Panc1 (cell line): ENCODE measurements around the gene PTPA. TPM values are rescaled to one million over a fixed set of nuclear protein-coding genes. Genes with fewer than 3 reads are reported as not detected.

ENCODE experiments used
- ATAC-seq: fragments of 200-7000 bp; cut with Tn5 transposase; 2 replicates; pipeline ENCODE4 v1.9.1; 2020; ENCODE audit warnings: mild to moderate bottlenecking, moderate library complexity
- BruUV-seq: library from RNA; stranded (reverse); fragments of 400-500 nt; replicated peaks from 2 replicates; lab custom pipeline; 2021; lab: Mats Ljungman, UMichigan
- CTCF ChIA-PET: fragments of 300-600 bp; sonication (Branson Sonifier 250); formaldehyde crosslinking; loops from one replicate; lab custom pipeline; 2022; ENCODE audit warnings: antibody characterized with exemption; lab: Charles Lee
- POLR2A ChIA-PET: fragments of 300-600 bp; sonication (Branson Sonifier 250); formaldehyde crosslinking; loops from one replicate; lab custom pipeline; 2022; ENCODE audit warnings: antibody characterized with exemption; lab: Charles Lee
- DNase-seq: peaks from one replicate; pipeline ENCODE4 v3.0.0-alpha.2; 2010; ENCODE audit warnings: low read depth, low spot score
- H3K27ac ChIP-seq: 2 replicates; pipeline ENCODE4 v1.5.1; 2011; ENCODE audit warnings: mild to moderate bottlenecking, low read length, inconsistent platforms
- H3K27me3 ChIP-seq: fragments of 200-500 bp; sonication (Bioruptor generic); 2 replicates; pipeline ENCODE4 v1.6.0; 2014; ENCODE audit warnings: low read length, inconsistent platforms; ENCODE audit not compliant: control insufficient read depth, insufficient read depth
- H3K36me3 ChIP-seq: fragments of 200-500 bp; sonication (Bioruptor generic); 2 replicates; pipeline ENCODE4 v1.5.1; 2014; ENCODE audit warnings: inconsistent platforms, mild to moderate bottlenecking, low read length, moderate library complexity; ENCODE audit not compliant: control insufficient read depth, insufficient read depth
- H3K4me1 ChIP-seq: 2 replicates; pipeline ENCODE4 v1.5.1; 2011; ENCODE audit warnings: inconsistent platforms, mild to moderate bottlenecking, low read length, moderate library complexity; ENCODE audit not compliant: control insufficient read depth, insufficient read depth
- H3K4me3 ChIP-seq, 2 experiments: 2 replicates each; pipeline ENCODE4 v1.5.1; 2011 to 2012; ENCODE audit warnings: low read depth in 2 of 2, low read length in 2 of 2, mild to moderate bottlenecking in 2 of 2, inconsistent platforms in 1 of 2, moderate library complexity in 1 of 2
- H3K9me3 ChIP-seq: fragments of 200-500 bp; sonication (Bioruptor generic); 2 replicates; pipeline ENCODE4 v1.5.1; 2014; ENCODE audit warnings: low read depth, mild to moderate bottlenecking, inconsistent platforms, low read length, moderate library complexity; ENCODE audit not compliant: control insufficient read depth, insufficient read depth
- POLR2AphosphoS5 ChIP-seq: IDR thresholded peaks from 2 replicates; pipeline ENCODE4 v1.6.1; 2012; ENCODE audit warnings: mild to moderate bottlenecking, low read depth, low read length, moderate library complexity
- SIN3A ChIP-seq: IDR thresholded peaks from 2 replicates; pipeline ENCODE4 v1.6.1; 2012; ENCODE audit warnings: low read depth, mild to moderate bottlenecking, low read length, moderate library complexity, borderline replicate concordance; ENCODE audit not compliant: insufficient read depth
- TCF7L2 ChIP-seq: IDR thresholded peaks from 2 replicates; pipeline ENCODE4 v1.6.1; 2011; ENCODE audit warnings: mild to moderate bottlenecking, low read depth, low read length, inconsistent platforms
- in situ Hi-C: cut with HindIII; loops from 2 replicates; pipeline ENCODE4 v1.10.0; 2016; ENCODE audit warnings: low sequenced_read_pairs, low pct_unique_long_range_greater_than_20kb
- intact Hi-C: fragments of 100-400 bp; cut with micrococcal nuclease; formaldehyde crosslinking; loops from one replicate; pipeline ENCODE4 v1.10.0; 2022; ENCODE audit not compliant: unreplicated experiment
- total RNA-seq: library from RNA; stranded (reverse); gene quantifications from one replicate; pipeline ENCODE4 v1.2.1, GENCODE V29; 2021; ENCODE audit not compliant: unreplicated experiment
- TF ChIP-seq, protein P1 (sequence below): fragments of 450-650 bp; IDR thresholded peaks from 2 replicates; pipeline ENCODE4 v1.5.1; 2017; ENCODE audit warnings: mild to moderate bottlenecking
- TF ChIP-seq, protein P2 (sequence below), 2 experiments: IDR thresholded peaks; 2 replicates each; pipeline ENCODE4 v1.6.1; 2011 to 2012; ENCODE audit warnings: low read depth in 2 of 2, control low read depth in 1 of 2, low read length in 1 of 2, mild to moderate bottlenecking in 1 of 2, moderate library complexity in 1 of 2; ENCODE audit not compliant: insufficient read depth in 1 of 2

The PTPA gene
- total RNA-seq, 1 experiment from 2014 or later = 114 TPM

DNA sequence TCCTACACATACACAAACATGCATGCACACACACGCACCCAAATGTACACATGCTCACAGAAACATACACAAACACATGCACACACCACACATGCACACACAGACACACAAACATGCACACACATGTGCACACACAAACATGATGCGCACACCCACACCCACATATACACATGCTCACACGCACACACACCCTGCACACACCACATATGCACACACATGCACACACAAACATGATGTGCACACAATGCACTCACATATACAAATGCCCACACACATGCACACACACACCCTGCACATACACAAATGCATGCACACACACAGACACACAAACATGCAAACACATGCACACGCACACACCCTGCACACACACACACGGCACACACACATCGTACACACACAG is 74.2 kb downstream of the PTPA start:
- H3K36me3 ChIP-seq = no peaks in the 10 kb centered on the region
- H3K9me3 ChIP-seq = no peaks in the 10 kb centered on the region
- CTCF ChIA-PET = interaction anchor here (1.2 kb wide), 1 partner anchor 11 kb away, joined by 3 read pairs; no protein-coding TSS in a partner anchor
- BruUV-seq = no TSS peak
- H3K4me3 ChIP-seq = no peak overlapping the region
- DNase-seq (no peak), ATAC-seq (no peak)
- TF ChIP-seq, protein P1, sequence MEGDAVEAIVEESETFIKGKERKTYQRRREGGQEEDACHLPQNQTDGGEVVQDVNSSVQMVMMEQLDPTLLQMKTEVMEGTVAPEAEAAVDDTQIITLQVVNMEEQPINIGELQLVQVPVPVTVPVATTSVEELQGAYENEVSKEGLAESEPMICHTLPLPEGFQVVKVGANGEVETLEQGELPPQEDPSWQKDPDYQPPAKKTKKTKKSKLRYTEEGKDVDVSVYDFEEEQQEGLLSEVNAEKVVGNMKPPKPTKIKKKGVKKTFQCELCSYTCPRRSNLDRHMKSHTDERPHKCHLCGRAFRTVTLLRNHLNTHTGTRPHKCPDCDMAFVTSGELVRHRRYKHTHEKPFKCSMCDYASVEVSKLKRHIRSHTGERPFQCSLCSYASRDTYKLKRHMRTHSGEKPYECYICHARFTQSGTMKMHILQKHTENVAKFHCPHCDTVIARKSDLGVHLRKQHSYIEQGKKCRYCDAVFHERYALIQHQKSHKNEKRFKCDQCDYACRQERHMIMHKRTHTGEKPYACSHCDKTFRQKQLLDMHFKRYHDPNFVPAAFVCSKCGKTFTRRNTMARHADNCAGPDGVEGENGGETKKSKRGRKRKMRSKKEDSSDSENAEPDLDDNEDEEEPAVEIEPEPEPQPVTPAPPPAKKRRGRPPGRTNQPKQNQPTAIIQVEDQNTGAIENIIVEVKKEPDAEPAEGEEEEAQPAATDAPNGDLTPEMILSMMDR = no peak
- TF ChIP-seq, protein P2, sequence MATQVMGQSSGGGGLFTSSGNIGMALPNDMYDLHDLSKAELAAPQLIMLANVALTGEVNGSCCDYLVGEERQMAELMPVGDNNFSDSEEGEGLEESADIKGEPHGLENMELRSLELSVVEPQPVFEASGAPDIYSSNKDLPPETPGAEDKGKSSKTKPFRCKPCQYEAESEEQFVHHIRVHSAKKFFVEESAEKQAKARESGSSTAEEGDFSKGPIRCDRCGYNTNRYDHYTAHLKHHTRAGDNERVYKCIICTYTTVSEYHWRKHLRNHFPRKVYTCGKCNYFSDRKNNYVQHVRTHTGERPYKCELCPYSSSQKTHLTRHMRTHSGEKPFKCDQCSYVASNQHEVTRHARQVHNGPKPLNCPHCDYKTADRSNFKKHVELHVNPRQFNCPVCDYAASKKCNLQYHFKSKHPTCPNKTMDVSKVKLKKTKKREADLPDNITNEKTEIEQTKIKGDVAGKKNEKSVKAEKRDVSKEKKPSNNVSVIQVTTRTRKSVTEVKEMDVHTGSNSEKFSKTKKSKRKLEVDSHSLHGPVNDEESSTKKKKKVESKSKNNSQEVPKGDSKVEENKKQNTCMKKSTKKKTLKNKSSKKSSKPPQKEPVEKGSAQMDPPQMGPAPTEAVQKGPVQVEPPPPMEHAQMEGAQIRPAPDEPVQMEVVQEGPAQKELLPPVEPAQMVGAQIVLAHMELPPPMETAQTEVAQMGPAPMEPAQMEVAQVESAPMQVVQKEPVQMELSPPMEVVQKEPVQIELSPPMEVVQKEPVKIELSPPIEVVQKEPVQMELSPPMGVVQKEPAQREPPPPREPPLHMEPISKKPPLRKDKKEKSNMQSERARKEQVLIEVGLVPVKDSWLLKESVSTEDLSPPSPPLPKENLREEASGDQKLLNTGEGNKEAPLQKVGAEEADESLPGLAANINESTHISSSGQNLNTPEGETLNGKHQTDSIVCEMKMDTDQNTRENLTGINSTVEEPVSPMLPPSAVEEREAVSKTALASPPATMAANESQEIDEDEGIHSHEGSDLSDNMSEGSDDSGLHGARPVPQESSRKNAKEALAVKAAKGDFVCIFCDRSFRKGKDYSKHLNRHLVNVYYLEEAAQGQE (IDR thresholded peaks at IDR 0.05; ENCODE audit: insufficient read depth in 1 of 2, low read depth in 2 of 2, low read length in 1 of 2) = no peak
- TF ChIP-seq TCF7L2 (no peak), SIN3A (no peak), POLR2AphosphoS5 (no peak)
- POLR2A ChIA-PET = no interaction called here
- no peaks in the 10 kb centered on the region for H3K27me3 ChIP-seq
- H3K4me1 ChIP-seq = 0 out of 2 replicates have a peak, but pooled peaks cover 6% of the 10 kb centered on the region
- H3K27ac ChIP-seq = no peak overlapping the region
- in situ Hi-C loops (no loop called here), intact Hi-C loops (no loop called here)

DNA sequence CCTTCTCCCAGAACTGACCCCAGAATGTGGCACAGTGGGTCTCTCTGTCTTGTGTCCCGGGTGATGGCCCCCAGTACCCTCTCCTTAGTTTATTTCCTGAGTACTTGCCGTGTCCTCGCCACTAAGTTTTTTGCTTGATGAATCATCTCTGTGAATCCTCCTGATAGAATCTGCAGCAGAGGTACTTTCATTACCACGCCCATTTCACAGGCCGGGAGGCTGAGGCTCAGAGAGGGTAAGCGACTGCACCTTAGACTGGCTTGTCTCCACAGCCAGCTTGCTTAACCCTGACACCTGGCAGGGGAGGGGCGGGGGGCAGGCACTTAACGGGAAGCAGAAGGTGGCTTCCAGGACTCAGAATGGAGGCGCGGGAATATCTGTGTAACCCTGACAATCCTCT is 74.8 kb downstream of the PTPA start:
- no peak for ATAC-seq
- no peaks in the 10 kb centered on the region for H3K9me3 ChIP-seq
- POLR2A ChIA-PET = no interaction called here
- TF ChIP-seq TCF7L2 (no peak), SIN3A (no peak), POLR2AphosphoS5 (no peak)
- TF ChIP-seq, protein P1 = no peak
- TF ChIP-seq, protein P2 (IDR thresholded peaks at IDR 0.05; ENCODE audit: insufficient read depth in 1 of 2, low read depth in 2 of 2, low read length in 1 of 2) = no peak
- intact Hi-C loops (no loop called here), in situ Hi-C loops (no loop called here)
- CTCF ChIA-PET = no interaction called here
- no peak overlapping the region for H3K27ac ChIP-seq
- DNase-seq = no peak
- no peaks in the 10 kb centered on the region for H3K27me3 ChIP-seq
- H3K4me1 ChIP-seq = 0 out of 2 replicates have a peak, but pooled peaks cover 6% of the 10 kb centered on the region
- no peak overlapping the region for H3K4me3 ChIP-seq
- BruUV-seq = no TSS peak
- H3K36me3 ChIP-seq = no peaks in the 10 kb centered on the region
